Parathyroid adenoma (tissue), 2 donors: ENCODE data around the gene MFSD12.
"Not testable (repeated sequence)": the region's sequence is repeated elsewhere in the genome, so short reads cannot be mapped to it uniquely, and the experiment has no call there.

Source experiments
- H2AFZ ChIP-seq: fragments of 300-600 bp; sonication (generic); one replicate; pipeline ENCODE4 v1.7.0; 2017; ENCODE audit warnings: antibody characterized with exemption, mild to moderate bottlenecking
- H3K27ac ChIP-seq: fragments of 300-600 bp; sonication (generic); one replicate; pipeline ENCODE4 v1.7.0; 2017
- H3K27me3 ChIP-seq: fragments of 300-600 bp; sonication (generic); one replicate; pipeline ENCODE4 v1.7.0; 2017; ENCODE audit warnings: low read length; ENCODE audit not compliant: control insufficient read depth, insufficient read depth
- H3K36me3 ChIP-seq: fragments of 300-600 bp; sonication (generic); one replicate; pipeline ENCODE4 v1.7.0; 2017; ENCODE audit warnings: low read length; ENCODE audit not compliant: control insufficient read depth, insufficient read depth
- H3K4me1 ChIP-seq: fragments of 300-600 bp; sonication (generic); one replicate; pipeline ENCODE4 v1.7.0; 2017; ENCODE audit warnings: control low read depth
- H3K4me2 ChIP-seq: fragments of 300-600 bp; sonication (generic); one replicate; pipeline ENCODE4 v1.7.0; 2017; ENCODE audit warnings: low read length
- H3K4me3 ChIP-seq: fragments of 300-600 bp; sonication (generic); one replicate; pipeline ENCODE4 v1.7.0; 2017; ENCODE audit warnings: low read depth, low read length
- H3K79me2 ChIP-seq: fragments of 300-600 bp; sonication (generic); one replicate; pipeline ENCODE4 v1.7.0; 2017; ENCODE audit warnings: control low read depth
- H3K9ac ChIP-seq: fragments of 300-600 bp; sonication (generic); one replicate; pipeline ENCODE4 v1.7.0; 2017; ENCODE audit warnings: mild to moderate bottlenecking
- H3K9me3 ChIP-seq: fragments of 300-600 bp; sonication (generic); one replicate; pipeline ENCODE4 v1.7.0; 2017; ENCODE audit warnings: low read length; ENCODE audit not compliant: control insufficient read depth
- CTCF ChIP-seq: fragments of 300-600 bp; sonication (generic); IDR thresholded peaks from one replicate; pipeline ENCODE4 v1.7.0; 2017; ENCODE audit warnings: antibody characterized with exemption, mild to moderate bottlenecking
- donor health status: primary hyperparathyroidism.

MFSD12 gene

GRCh38 chr19:3533033-3533432 is 24.4 kb downstream of the MFSD12 start:
- no peaks in the 10 kb centered on the region for H3K79me2 ChIP-seq
- H2AFZ ChIP-seq, result no peak overlapping the region
- no peaks in the 10 kb centered on the region for H3K36me3 ChIP-seq
- H3K9ac ChIP-seq, result no peak overlapping the region
- H3K27ac ChIP-seq, result no peak overlapping the region
- H3K4me2 ChIP-seq, result no peak overlapping the region
- H3K9me3 ChIP-seq, result no peaks in the 10 kb centered on the region
- no peaks in the 10 kb centered on the region for H3K4me1 ChIP-seq
- no peaks in the 10 kb centered on the region for H3K27me3 ChIP-seq
- no peak for TF ChIP-seq CTCF
- H3K4me3 ChIP-seq, result no peak overlapping the region

- H3K9me3 ChIP-seq, result no peaks in the 10 kb centered on the region
- no peak for TF ChIP-seq CTCF
- no peak overlapping the region for H3K4me2 ChIP-seq
- no peak overlapping the region for H3K27ac ChIP-seq
- H2AFZ ChIP-seq, result no peak overlapping the region
- H3K27me3 ChIP-seq, result no peaks in the 10 kb centered on the region
- H3K4me1 ChIP-seq, result no peaks in the 10 kb centered on the region
- no peaks in the 10 kb centered on the region for H3K79me2 ChIP-seq
- H3K9ac ChIP-seq, result no peak overlapping the region
- H3K36me3 ChIP-seq, result no peaks in the 10 kb centered on the region
- no peak overlapping the region for H3K4me3 ChIP-seq
Measured at GRCh38 chr19:3532154-3532786, 25.1 kb downstream of the MFSD12 start.

- H3K27ac ChIP-seq, result no peak overlapping the region
- no peaks in the 10 kb centered on the region for H3K4me1 ChIP-seq
- H3K27me3 ChIP-seq, result no peaks in the 10 kb centered on the region
- H2AFZ ChIP-seq, result no peak overlapping the region
- H3K9me3 ChIP-seq, result no peaks in the 10 kb centered on the region
- no peak overlapping the region for H3K9ac ChIP-seq
- no peaks in the 10 kb centered on the region for H3K36me3 ChIP-seq
- no peaks in the 10 kb centered on the region for H3K79me2 ChIP-seq
- H3K4me3 ChIP-seq, result no peak overlapping the region
- H3K4me2 ChIP-seq, result no peak overlapping the region
- no peak for TF ChIP-seq CTCF
Measured at GRCh38 chr19:3531716-3532115, 25.7 kb downstream of the MFSD12 start.

GRCh38 chr19:3530389-3530788 is 27.0 kb downstream of the MFSD12 start:
- Histone ChIP-seq H3K27ac (no peak overlapping the region), H3K9ac (no peak overlapping the region), H3K79me2 (no peaks in the 10 kb centered on the region), H3K4me2 (no peak overlapping the region), H3K36me3 (no peaks in the 10 kb centered on the region), H3K4me1 (no peaks in the 10 kb centered on the region), H3K9me3 (no peaks in the 10 kb centered on the region), H3K4me3 (no peak overlapping the region), H2AFZ (no peak overlapping the region), H3K27me3 (no peaks in the 10 kb centered on the region)
- TF ChIP-seq CTCF, result no peak

- not testable (repeated sequence) for H3K27me3 ChIP-seq, H3K79me2 ChIP-seq, H3K4me1 ChIP-seq, H3K36me3 ChIP-seq, H3K27ac ChIP-seq, H3K4me2 ChIP-seq, H3K9me3 ChIP-seq, H3K4me3 ChIP-seq, H3K9ac ChIP-seq, H2AFZ ChIP-seq
Measured at GRCh38 chr19:3529299-3529698, 28.1 kb downstream of the MFSD12 start.
